Activated T-helper 1 cell treated with Interleukin-2 at 50 U/mL for 16 hours (primary cell): Measurements from ENCODE around the gene KCNH1.

ENCODE experiments used
- DNase-seq: peaks from one replicate; pipeline ENCODE4 v3.0.0-alpha.2; 2020; ENCODE audit warnings: low read depth

Gene KCNH1

DNA sequence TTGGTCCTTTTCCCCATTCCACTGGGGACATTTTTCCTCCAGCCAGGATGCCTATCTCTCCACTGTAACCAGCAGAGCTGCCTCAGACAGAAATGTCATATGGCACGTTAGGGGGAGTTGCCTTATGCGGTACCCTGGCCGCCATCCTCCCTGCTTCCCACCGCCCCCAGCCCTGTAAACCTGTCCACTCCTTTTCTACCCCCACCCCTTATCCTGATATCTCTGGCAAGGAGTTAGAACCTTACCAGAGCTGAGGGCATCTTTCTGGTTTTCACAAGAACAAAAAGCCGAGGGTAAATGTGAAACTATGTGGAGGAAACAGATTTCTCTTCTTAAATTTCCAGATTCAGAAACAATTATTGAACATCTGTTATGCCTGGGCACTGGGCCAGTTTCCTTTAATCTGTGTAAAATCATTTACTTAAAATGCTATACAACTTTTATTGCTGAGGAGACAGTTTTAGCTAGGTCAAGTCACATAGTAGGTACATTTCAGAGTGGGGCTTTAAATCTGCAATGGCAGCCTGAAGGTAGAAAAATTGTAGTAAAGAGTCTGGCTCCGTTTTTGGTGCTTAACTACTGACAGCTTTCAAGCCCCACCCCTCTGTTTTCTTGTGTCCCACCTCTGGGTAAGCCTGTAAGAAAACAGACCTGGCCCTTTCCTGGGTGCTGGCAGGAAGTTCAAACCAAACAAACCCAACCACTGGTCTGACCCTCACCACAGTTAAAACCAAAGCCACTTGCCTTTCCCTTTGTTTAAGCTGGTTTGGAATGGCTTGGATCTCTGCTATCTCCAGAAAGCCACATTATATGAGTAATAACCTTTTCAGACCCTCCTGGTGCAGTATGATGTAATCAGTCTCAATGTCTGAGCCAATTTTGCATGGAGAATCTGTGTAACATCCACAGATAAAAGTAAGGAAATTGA is 486.3 kb downstream of the KCNH1 start:
- no peak for DNase-seq

DNA sequence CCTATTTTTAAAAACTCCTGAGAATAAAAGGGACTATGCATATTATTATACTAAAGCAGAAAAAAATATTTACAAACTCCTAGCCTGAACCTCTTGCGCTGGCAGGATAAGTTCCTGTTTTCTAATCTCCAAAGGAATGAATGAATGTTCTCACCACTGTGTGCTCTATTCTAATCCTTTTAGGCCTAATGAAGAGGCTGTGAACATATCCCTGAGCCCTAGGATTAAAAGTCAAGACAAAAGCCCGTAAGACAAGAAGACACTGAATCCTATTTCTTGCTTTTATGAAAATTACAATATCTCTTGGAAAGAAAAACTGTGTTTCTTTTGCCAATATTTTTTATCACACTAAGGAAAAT is 487.7 kb downstream of the KCNH1 start:
- DNase-seq: no peak

DNA sequence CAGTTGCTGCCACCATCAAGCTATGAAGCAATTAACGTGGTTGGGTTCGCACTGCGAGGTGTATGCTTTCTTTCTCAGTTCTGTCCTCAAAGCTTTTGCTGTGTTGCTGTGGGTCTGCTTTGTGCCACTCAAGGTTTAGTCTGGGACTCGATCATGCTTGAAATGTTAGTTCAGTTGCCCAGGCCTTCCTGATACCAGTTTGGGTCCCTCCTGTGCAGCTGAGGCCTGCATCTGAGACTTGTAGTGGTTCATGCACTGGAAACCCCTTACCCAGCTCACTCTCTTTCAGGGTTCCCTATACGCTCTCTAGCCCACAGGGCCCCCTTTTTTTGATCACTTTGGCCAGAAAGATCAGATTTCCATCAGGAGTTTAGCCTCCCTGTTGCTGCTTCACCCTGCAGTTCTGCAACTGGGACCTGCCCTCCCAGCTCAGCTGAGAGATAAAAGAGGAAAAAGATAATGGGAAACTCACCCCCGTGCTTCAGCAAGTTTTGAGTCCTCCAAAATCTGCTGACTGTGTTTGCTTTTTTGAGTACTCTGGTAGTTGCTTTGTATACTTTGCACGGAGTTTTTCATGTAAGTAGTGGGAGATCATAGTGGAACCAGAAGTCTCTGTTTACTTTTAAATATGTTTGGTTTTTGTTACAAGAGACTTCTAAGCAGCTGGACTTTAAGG is 488.2 kb downstream of the KCNH1 start:
- no peak for DNase-seq

DNA sequence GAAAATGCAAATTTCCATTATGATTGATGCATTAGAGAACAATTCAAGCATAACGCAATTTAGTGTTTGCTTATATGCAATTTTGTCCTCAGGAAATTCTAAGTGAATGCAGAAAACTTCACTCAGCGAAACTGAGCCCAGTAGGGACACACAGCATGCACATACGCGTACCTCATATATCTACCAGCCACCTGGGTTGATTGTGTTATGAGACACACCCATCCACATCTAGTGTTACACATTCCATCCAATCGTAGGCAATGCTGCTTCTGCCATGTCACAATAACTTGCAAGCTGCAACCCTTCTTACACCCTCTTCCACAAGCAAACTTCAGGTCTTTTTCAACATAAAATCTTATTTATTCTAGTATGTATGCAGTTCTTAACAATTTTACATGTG is 492.4 kb downstream of the KCNH1 start:
- no peak for DNase-seq

DNA sequence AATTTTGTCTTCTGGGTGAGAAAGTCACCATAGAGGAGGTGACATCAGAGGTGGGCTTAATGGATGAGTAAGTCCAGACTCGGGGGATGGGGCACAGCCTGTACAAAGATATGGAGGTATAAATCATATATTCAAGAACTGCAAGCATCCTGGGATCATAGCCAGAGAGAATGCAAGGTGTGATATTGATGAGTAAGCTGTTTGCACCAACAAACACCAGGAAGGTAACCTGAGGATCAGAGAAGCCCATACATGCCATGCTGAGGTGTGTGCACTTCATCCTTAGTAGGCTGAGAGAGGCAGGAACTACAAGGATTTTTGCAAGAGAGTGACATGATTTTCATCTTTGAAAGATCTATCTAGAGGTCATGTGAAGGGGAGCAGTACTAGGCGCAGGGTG is 498.8 kb downstream of the KCNH1 start:
- DNase-seq: no peak

DNA sequence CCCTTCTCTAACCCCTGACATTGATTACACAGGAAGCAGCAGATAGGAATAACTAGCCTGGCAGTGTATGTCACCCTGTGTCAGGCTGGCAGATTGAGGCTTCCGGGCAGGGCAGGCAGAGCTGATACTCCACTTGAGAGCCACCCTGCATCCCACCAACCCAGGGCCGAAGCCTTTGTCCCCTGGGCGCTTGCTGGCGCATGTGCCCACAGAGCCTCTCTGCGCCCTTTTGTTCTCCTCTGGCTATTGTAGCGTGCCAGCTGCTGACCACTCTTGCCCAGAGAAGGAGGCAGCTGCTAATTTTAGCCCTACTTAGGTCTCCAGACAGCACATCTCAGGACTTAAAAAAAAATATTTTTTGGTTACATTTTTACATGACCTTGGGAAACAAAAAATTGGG is 500.3 kb downstream of the KCNH1 start:
- DNase-seq: no peak

- DNase-seq: no peak
These were observed 500.8 kb downstream of the KCNH1 start for GRCh38 chr1:210633140-210633539.

DNA sequence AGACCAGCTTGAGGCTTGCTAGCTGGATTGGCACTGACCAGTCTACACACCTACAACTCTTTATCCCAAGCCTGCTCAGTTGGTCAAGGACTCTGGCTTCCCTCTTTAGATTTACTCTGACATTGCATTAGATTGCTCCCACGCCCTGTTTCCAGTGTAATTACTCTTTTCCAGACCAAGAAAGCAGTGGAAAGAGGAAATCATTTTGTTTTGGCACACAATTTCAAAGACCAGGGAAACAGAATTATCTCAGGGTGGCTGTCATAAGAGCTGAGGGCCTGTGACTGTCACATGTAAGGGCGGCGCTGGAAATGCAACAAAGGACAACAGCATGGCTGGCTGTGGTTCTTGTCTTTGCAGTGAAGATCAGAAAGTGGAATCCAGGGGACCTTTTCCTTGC is 502.5 kb downstream of the KCNH1 start:
- no peak for DNase-seq

DNA sequence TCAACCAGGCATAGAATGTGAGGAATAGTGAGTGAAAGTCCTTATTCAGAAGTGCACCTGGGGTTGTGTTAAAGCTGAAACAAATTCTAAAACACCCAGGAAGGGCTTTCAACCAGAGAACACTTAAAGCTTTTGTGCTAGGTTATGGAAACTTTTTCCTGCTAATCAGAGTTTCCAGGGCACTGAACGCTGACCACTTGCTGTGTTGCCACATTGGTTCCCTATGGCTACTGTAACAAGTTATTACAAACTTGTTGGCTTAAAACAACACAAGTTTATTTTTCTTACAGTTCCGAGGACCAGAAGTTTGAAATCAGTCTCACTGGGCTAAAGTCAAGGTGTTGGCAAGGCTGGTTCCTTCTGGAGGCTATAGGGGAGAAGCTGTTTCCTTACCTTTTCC is 504.7 kb downstream of the KCNH1 start:
- DNase-seq: no peak

GRCh38 chr1:210627755-210628154 is 506.2 kb downstream of the KCNH1 start:
- DNase-seq: no peak
